Measurements from ENCODE around the gene ZNF664. TPM values are rescaled to one million over a fixed set of nuclear protein-coding genes. Genes with fewer than 3 reads are reported as not detected.

The ZNF664 gene
- polyA plus RNA-seq, 1 donor from 2014 or later = 146 TPM

DNA sequence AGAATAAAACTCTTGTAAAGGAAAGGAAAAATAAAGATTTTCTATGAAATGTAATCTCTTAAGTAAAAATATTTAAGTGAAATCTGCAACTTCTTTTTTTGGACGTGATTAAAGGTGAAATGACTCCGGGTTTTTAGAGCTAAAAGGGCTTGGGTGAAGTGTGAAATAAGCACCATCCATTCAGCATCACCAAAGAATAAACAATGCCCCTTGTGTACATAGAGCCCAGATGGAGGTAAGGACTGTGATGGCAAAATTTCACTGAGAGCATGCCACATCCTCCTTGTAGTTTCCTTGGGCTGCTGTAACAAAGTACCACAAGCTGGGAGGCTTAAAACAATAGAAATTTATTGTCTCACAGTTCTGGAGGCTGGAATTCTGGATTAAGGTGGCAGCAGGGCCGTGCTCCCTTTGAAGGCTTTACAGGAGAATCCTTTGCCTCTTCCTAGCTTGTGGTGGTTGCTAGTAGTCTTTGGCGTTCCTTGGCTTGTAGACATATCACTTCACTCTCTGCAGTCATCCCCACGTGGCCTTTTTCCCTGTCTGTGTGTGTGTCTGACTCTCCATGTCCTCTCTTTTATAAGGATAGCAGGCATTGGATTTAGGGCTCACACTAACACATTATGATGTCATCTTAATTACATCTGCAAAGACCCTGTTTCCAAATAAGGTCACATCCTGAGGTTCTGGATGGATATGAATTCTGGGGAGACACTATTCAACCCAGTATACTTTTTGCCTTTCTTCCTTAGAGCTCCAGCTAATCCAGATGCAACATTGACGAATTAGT, 24.2 kb downstream of the ZNF664 start:
- TF ChIP-seq, protein P1, sequence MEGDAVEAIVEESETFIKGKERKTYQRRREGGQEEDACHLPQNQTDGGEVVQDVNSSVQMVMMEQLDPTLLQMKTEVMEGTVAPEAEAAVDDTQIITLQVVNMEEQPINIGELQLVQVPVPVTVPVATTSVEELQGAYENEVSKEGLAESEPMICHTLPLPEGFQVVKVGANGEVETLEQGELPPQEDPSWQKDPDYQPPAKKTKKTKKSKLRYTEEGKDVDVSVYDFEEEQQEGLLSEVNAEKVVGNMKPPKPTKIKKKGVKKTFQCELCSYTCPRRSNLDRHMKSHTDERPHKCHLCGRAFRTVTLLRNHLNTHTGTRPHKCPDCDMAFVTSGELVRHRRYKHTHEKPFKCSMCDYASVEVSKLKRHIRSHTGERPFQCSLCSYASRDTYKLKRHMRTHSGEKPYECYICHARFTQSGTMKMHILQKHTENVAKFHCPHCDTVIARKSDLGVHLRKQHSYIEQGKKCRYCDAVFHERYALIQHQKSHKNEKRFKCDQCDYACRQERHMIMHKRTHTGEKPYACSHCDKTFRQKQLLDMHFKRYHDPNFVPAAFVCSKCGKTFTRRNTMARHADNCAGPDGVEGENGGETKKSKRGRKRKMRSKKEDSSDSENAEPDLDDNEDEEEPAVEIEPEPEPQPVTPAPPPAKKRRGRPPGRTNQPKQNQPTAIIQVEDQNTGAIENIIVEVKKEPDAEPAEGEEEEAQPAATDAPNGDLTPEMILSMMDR (IDR thresholded peaks at IDR 0.05; ENCODE audit: poor library complexity, severe bottlenecking) = no peak
- TF ChIP-seq EP300 (conservative IDR thresholded peaks at IDR 0.05; ENCODE audit: poor library complexity, severe bottlenecking) (no peak), EZH2 (IDR thresholded peaks at IDR 0.05; ENCODE audit: borderline replicate concordance, insufficient read depth, low read length, poor library complexity, severe bottlenecking) (no peak), MXI1 (conservative IDR thresholded peaks at IDR 0.05; ENCODE audit: poor library complexity, severe bottlenecking) (no peak), TAF1 (IDR thresholded peaks at IDR 0.05; ENCODE audit: low read depth) (no peak), POLR2AphosphoS5 (IDR thresholded peaks at IDR 0.05) (no peak), RAD21 (conservative IDR thresholded peaks at IDR 0.05) (no peak), SMC3 (conservative IDR thresholded peaks at IDR 0.05; ENCODE audit: poor library complexity) (no peak)
- TF ChIP-seq, protein P2, sequence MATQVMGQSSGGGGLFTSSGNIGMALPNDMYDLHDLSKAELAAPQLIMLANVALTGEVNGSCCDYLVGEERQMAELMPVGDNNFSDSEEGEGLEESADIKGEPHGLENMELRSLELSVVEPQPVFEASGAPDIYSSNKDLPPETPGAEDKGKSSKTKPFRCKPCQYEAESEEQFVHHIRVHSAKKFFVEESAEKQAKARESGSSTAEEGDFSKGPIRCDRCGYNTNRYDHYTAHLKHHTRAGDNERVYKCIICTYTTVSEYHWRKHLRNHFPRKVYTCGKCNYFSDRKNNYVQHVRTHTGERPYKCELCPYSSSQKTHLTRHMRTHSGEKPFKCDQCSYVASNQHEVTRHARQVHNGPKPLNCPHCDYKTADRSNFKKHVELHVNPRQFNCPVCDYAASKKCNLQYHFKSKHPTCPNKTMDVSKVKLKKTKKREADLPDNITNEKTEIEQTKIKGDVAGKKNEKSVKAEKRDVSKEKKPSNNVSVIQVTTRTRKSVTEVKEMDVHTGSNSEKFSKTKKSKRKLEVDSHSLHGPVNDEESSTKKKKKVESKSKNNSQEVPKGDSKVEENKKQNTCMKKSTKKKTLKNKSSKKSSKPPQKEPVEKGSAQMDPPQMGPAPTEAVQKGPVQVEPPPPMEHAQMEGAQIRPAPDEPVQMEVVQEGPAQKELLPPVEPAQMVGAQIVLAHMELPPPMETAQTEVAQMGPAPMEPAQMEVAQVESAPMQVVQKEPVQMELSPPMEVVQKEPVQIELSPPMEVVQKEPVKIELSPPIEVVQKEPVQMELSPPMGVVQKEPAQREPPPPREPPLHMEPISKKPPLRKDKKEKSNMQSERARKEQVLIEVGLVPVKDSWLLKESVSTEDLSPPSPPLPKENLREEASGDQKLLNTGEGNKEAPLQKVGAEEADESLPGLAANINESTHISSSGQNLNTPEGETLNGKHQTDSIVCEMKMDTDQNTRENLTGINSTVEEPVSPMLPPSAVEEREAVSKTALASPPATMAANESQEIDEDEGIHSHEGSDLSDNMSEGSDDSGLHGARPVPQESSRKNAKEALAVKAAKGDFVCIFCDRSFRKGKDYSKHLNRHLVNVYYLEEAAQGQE (IDR thresholded peaks at IDR 0.05; ENCODE audit: borderline replicate concordance) = no peak
- H4K20me1 ChIP-seq (ENCODE audit: insufficient read depth) = peaks cover 6% of the 10 kb centered on the region
- no peak overlapping the region for H3K4me2 ChIP-seq (ENCODE audit: low read length)
- no peaks in the 10 kb centered on the region for H3F3A ChIP-seq (ENCODE audit: insufficient read depth, low read length, poor library complexity, severe bottlenecking)
- H3K9ac ChIP-seq (ENCODE audit: low read length) = no peak overlapping the region
- H2AFZ ChIP-seq (ENCODE audit: low read depth, low read length) = no peak overlapping the region
- H3K9me2 ChIP-seq (ENCODE audit: insufficient read depth, low read length) = no peaks in the 10 kb centered on the region
- H3K27ac ChIP-seq (ENCODE audit: low read length) = no peak overlapping the region
- H3K36me3 ChIP-seq (ENCODE audit: insufficient read depth, low read length) = peaks cover 3% of the 10 kb centered on the region
- peaks cover 64% of the 10 kb centered on the region for H3K79me2 ChIP-seq (replicated peaks; ENCODE audit: insufficient read depth, low read length)
- no peak overlapping the region for H3K4me3 ChIP-seq (ENCODE audit: low read length)
- no peaks in the 10 kb centered on the region for H3K27me3 ChIP-seq (ENCODE audit: insufficient read depth, low read depth, low read length)
- no peaks in the 10 kb centered on the region for H3K9me3 ChIP-seq (ENCODE audit: low read length)

DNA sequence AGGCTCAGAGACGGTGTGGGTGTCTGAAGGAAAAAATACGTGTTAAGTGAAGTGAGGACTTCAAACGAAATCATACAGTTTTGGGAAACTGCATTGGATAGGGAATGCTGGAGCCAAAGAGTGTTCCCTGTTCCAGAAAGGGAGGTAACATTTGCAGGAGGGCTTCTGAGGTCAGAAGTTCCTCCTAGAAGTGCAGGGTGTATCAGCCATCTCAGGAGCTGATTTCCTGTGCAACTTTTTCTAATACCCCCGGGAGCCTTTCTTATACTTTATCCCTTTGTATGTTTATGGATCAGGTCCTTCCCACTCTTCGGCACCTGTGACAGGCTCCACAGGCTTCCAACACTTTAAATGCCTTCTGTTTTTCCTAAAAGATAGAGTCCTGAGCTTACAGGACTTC, 24.9 kb downstream of the ZNF664 start:
- H4K20me1 ChIP-seq (ENCODE audit: insufficient read depth) = peaks cover 6% of the 10 kb centered on the region
- H3K9me2 ChIP-seq (ENCODE audit: insufficient read depth, low read length) = no peaks in the 10 kb centered on the region
- peaks cover 63% of the 10 kb centered on the region for H3K79me2 ChIP-seq (replicated peaks; ENCODE audit: insufficient read depth, low read length)
- TF ChIP-seq TAF1 (IDR thresholded peaks at IDR 0.05; ENCODE audit: low read depth) = no peak
- TF ChIP-seq SMC3 (conservative IDR thresholded peaks at IDR 0.05; ENCODE audit: poor library complexity) = no peak
- TF ChIP-seq MXI1 (conservative IDR thresholded peaks at IDR 0.05; ENCODE audit: poor library complexity, severe bottlenecking) = no peak
- TF ChIP-seq RAD21 (conservative IDR thresholded peaks at IDR 0.05) = no peak
- TF ChIP-seq, protein P2 (IDR thresholded peaks at IDR 0.05; ENCODE audit: borderline replicate concordance) = no peak
- no peak for TF ChIP-seq EZH2 (IDR thresholded peaks at IDR 0.05; ENCODE audit: borderline replicate concordance, insufficient read depth, low read length, poor library complexity, severe bottlenecking)
- TF ChIP-seq, protein P1 (IDR thresholded peaks at IDR 0.05; ENCODE audit: poor library complexity, severe bottlenecking) = no peak
- TF ChIP-seq EP300 (conservative IDR thresholded peaks at IDR 0.05; ENCODE audit: poor library complexity, severe bottlenecking) = no peak
- TF ChIP-seq POLR2AphosphoS5 (IDR thresholded peaks at IDR 0.05) = no peak
- H2AFZ ChIP-seq (ENCODE audit: low read depth, low read length) = no peak overlapping the region
- H3K36me3 ChIP-seq (ENCODE audit: insufficient read depth, low read length) = peaks cover 10% of the 10 kb centered on the region
- no peak overlapping the region for H3K9ac ChIP-seq (ENCODE audit: low read length)
- H3K4me2 ChIP-seq (ENCODE audit: low read length) = no peak overlapping the region
- no peaks in the 10 kb centered on the region for H3K27me3 ChIP-seq (ENCODE audit: insufficient read depth, low read depth, low read length)
- no peaks in the 10 kb centered on the region for H3K9me3 ChIP-seq (ENCODE audit: low read length)
- H3K4me3 ChIP-seq (ENCODE audit: low read length) = no peak overlapping the region
- no peaks in the 10 kb centered on the region for H3F3A ChIP-seq (ENCODE audit: insufficient read depth, low read length, poor library complexity, severe bottlenecking)
- no peak overlapping the region for H3K27ac ChIP-seq (ENCODE audit: low read length)
